ENCODE results near the gene RP9.
"Not testable (repeated sequence)": the region's sequence is repeated elsewhere in the genome, so short reads cannot be mapped to it uniquely, and the experiment has no call there.

RP9 gene

DNA sequence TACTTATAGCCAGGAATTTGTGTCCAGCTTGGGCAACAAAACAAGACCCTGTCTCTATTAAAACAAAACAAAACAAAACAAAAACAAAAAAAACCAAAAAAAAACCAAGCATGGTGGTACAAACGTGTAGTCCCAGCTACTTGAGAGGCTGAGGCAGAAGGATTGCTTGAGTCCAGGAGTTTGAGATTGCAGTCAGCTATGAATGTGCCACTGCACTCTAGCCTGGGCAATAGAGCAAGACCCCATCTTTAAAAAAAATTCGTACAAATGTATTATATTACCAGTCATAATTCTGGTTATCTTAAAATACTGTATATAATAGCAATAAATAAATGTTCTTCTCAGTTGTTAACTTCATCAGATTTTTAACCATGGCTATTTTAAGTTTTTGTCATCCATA is 17.9 kb upstream of the RP9 start:
- no peak overlapping the region for H3K4me3 ChIP-seq (ENCODE audit: low read length)
- no peak for TF ChIP-seq ZNF274 (IDR thresholded peaks at IDR 0.05; ENCODE audit: low read depth, low read length)

DNA sequence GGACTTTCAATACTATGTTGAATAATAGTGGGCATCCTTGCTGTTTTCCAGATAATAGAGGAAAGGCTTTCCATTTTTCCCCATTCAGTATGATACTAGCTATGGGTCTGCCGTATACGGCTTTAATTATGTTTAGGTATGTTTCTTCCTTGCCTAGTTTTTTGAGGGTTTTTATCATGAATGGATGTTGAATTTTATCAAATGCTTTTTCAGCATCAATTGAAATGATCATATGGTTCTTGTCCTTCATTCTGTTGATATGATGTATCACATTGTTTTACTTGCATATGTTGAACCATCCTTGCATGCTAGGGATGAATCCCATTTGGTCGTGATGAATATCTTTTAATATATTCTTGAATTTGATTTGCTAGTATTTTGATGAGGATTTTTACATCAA is 9.2 kb upstream of the RP9 start:
- no peak for TF ChIP-seq ZNF274 (IDR thresholded peaks at IDR 0.05; ENCODE audit: low read depth, low read length)
- no peak overlapping the region for H3K4me3 ChIP-seq (ENCODE audit: low read length)

DNA sequence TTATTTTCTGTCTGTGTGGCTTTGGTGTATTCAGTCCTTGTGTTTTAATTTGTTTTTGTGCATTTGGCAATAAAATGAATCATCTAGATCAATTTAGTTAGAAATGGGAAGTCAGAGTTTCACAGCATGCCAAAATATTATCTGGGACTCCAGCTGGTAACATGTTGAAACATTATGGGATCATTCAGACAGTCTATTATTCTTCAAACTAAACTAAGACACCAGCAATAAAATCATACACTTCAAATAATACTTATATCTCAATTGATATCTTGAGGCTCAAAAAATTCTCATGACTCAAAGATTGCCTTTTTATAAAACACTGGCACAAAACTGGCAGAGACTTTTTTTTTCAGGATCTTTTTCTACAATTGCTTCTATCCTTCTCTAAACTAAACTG is 5.8 kb upstream of the RP9 start:
- H3K4me3 ChIP-seq (ENCODE audit: low read length): no peak overlapping the region
- no peak for TF ChIP-seq ZNF274 (IDR thresholded peaks at IDR 0.05; ENCODE audit: low read depth, low read length)

DNA sequence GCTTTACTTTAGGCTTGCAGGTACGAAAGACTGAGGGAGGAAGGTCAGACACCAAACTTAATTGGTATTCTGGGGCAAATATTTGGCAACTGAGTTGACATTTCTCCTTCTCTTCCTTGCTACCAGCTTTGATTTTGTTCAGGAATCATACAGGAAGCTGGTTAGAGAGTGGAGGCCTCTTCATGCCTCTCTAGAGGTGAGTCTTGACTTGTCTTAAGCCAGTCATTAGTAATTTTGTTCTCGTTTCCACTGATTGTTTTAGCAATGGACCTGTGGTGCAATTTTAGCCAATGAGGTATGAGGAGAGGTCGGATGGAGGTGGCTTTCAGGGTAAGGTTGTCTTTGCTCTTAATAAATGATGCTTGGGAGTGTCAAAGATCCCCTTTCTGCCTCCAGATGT is 2.4 kb upstream of the RP9 start:
- TF ChIP-seq ZNF274 (IDR thresholded peaks at IDR 0.05; ENCODE audit: low read depth, low read length): no peak
- no peak overlapping the region for H3K4me3 ChIP-seq (ENCODE audit: low read length)

DNA sequence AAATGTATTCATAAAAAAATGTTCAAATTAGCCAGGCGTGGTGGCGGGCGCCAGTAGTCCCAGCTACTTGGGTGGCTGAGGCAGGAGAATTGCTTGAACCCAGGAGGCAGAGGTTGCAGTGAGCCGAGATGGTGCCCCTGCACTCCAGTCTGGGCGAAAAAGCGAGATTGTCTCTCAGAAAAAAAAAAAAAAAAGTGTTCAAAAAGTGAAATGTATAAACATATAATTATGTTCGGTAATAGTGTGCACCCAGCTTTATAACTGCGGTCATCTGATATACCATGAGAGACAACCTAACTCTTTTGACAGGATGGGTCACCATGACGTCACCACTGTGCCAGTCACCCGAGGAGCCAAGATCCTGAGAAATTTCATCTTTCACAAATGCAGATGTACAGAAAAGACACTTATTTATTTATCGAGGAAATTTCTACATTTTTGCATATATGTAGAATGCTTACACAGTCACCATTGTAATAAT is 594 bp upstream of the RP9 start:
- TF ChIP-seq ZNF274 (IDR thresholded peaks at IDR 0.05; ENCODE audit: low read depth, low read length): no peak
- H3K4me3 ChIP-seq (ENCODE audit: low read length): peak overlapping the region; percentile 40; the same call in 1 of the 2 replicates

DNA sequence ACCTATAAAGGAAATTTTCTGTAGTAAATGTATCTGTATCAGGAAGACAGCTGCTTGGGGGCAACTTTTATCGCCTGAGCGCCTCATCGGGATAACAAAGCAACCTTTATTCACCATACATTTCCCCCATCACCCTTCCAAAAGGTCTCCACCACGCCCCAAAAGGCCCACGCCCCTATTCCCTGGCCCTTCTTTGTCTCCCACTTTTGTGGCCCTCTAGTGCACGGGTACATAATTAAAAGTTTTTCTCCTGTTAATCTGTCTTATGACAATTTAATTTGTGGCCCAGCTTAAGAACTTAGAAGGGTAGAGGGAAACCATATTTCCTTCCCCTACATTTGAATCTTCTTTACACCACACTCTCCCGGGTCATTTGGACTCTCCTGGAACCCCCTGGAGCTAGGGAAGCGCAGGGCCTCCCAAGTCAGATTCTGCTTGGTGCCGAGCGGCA is 625 bp downstream of the RP9 start:
- no peak for TF ChIP-seq ZNF274 (IDR thresholded peaks at IDR 0.05; ENCODE audit: low read depth, low read length)
- peak overlapping the region; percentile 97 for H3K4me3 ChIP-seq (ENCODE audit: low read length)

DNA sequence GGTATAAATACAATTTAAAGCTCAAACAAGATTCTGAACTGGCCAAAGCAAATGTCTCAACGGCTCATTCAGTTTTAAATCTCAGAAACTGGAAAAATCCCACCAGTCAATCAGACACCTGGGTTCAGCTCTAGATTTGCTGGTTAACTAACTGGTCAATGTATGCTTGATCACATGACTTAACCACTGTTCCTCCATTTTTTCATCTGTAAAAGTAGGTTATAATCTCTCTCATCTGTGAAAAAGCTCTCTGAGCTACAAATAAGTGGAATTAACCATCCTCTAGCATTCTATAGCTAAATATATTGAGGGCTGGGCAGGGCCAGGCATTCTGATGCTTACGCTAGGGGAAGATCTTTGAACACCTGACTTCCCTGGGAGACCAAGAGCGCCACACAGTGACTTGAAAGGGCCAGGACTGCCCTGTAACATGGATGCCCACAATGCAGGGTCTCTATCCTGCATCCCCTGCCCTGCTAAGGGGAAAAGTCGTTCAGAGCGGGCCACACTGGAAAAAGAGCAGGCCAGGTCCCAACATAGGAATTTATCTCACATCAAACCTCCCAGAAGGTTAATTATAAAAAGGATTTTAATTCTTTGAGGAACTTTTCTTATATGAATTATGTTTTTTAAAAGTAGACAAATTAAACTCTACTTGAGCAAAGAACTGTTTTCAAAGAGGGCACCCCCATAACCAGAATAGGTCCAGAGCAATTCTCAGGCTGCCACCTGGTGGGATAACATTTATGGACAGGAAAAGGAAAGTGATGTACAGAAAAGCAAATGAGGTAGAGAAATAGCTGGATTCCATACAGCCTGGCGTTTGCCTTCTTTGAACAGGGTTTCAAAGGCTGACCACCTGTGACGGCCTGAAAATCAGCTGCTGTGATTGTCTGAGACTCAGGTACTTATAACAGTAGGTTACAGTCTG is 1.8 kb downstream of the RP9 start:
- TF ChIP-seq ZNF274 (IDR thresholded peaks at IDR 0.05; ENCODE audit: low read depth, low read length): no peak
- H3K4me3 ChIP-seq (ENCODE audit: low read length): peak overlapping the region; percentile 97

DNA sequence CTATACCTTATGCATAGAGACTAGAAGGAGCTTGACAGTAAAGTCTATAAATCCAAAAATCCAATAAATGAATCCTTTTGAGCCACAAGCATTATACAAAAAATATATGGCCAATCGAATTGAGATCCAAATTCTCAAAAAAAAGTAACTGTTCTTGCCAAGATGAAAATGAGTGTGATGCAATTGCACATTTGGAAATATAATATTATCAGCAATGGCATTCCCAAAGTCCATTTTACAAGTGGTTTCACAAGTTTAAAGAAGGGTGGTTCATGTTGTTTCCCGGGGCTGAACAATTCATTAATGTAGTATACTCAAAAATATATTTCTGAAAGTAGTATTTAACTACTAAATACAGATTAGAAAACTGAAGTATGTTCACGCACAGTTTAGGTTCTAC is 7.3 kb downstream of the RP9 start:
- TF ChIP-seq ZNF274 (IDR thresholded peaks at IDR 0.05; ENCODE audit: low read depth, low read length): no peak

DNA sequence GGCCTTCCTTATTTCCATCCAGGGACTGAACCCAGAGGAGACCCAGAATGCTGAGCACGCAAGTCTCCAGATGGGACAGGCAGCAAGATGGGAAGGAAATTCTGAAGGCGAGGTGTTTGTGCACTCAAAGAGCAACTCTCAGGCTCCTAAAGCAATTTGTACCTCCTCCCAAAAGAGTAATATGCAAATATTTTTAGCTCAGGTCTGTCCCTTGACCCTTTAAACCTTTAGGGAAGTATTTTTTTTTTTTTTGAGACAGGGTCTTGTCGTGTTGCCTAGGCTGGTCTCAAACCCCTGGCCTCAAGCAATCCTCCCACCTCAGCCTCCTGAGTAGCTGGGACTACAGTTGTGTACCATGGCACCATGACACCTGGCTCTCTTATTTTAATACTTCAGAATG is 8.4 kb downstream of the RP9 start:
- TF ChIP-seq ZNF274 (IDR thresholded peaks at IDR 0.05; ENCODE audit: low read depth, low read length): no peak

More for the DNA sequence above, 7.3 kb downstream of the RP9 start:
- no peak overlapping the region for H3K4me3 ChIP-seq (ENCODE audit: low read length)

DNA sequence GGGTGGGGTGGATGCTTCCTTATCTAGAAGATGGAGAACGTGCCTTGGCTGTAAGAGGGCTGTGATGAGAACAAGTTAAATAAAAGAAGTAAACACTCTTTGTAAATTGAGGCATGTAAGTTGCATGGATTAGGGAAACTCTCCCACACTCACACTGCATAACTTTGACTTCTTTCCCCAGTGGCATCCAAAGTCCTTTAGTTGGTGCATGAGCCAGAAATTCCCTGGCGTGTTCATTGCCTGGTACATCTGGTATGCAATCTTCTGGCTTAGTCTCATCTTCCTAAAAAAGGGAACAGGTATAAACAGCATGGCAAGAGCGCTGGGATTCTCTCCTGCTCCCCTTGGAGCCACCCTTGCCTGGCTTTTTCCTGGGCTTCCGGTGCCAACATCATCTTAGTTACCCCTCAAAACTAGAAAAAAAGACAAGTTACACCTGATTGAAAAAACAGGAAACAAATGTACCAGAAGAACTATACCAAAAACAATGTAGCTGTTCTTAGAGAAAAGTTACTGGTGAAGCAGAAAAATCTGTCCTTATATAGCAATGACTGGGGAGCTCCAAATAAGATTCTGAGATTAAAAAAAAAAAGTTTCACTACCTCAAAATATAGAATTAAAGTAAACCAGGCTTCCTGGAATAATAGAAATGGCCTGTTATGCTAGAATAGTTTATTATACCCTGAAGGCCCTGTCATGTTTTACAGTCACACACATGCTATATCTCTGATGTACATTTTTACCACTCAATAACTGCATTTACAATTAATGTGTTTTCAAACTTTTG is 9.9 kb downstream of the RP9 start:
- no peak overlapping the region for H3K4me3 ChIP-seq (ENCODE audit: low read length)
- TF ChIP-seq ZNF274 (IDR thresholded peaks at IDR 0.05; ENCODE audit: low read depth, low read length): no peak

More for the DNA sequence above, 8.4 kb downstream of the RP9 start:
- H3K4me3 ChIP-seq (ENCODE audit: low read length): no peak overlapping the region

DNA sequence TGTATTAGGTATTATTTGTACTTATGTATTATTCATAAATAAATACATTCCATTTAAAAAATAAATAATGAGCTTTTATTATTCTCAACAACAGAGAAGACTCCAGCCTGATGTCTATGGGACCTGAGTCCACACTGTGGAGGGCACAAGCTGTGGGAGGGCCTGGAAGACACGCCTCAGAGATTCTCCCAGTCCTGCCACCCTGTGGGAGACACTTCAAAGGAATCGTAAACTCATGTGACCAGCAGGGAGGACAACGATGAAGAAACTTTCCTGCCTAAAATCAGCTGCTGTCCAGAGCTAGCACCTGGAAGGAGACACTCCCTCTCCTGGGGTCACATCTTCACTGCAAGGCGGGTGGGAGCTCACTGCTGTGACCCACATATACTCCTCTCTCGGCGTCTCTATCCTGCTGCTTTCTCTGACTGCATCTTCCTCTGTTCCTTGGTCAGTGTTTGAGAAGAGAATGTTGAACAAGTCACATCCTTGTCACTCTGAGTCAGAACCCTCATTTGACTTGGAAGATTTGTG is 14.4 kb downstream of the RP9 start:
- H3K4me3 ChIP-seq (ENCODE audit: low read length): not testable (repeated sequence)

DNA sequence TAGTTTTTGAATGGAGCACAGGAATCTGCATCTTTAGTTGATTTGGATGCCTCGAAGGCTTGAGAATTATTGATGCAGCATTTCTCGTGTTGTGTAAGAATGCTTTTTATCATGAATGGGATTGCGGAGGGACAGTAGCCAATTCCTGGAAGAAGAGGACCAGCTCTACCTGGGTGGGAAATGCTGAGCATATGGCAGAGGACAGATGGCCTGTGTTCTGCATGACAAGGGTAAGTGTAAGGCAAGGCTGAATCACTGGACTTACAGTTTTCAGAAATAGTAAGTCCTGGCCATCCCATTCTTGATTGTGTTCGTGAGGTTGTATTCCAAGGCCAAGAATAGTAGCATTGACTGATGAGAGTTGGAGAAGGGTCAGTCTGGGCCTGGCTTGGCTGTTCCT is 15.9 kb downstream of the RP9 start:
- no peak overlapping the region for H3K4me3 ChIP-seq (ENCODE audit: low read length)
- TF ChIP-seq ZNF274 (IDR thresholded peaks at IDR 0.05; ENCODE audit: low read depth, low read length): no peak

DNA sequence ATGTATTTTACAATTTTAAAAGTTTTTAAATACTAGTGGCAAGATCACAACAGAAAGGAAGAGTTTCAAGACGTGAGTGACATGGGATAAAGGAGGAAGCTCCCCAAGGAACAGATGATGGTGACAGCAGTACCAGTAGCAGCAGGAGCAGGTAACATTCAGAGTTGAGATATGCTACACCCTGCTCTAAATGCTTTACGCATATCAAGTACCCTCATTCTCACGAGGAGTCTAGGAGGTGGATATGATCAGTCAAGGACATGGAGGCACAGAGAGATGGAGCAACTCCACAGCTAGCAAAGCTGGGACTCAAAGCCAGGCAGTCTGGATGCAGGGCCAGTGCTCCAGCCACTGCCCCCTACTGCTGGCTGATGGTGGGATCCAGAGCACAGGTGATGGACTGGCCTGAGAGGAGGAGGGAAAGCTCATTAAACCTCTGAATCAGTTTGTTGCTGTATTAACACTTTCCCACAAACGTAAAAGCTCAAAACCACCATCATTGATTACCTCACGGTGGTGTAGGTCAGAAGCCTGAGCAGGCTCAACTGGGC is 17.5 kb downstream of the RP9 start:
- no peak overlapping the region for H3K4me3 ChIP-seq (ENCODE audit: low read length)
- no peak for TF ChIP-seq ZNF274 (IDR thresholded peaks at IDR 0.05; ENCODE audit: low read depth, low read length)

DNA sequence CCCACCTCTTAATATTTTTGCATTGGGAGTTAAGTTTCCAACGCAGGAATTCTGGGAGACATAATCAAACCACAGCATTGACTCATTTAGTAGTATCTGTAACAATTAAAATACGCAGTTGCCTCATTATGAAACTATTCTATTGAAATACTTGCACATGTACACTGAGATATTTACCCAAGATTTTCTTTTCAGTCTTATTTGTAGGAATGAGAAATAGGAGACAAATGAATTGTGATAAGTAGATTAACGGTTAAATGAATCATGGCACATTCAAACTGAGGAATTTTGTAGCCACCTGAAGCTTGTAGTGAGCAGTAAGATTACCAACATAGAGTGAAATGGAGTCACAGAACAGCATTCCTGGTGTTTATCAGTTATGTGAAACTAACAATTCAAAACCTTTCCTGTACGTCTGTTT is 18.1 kb downstream of the RP9 start:
- no peak for TF ChIP-seq ZNF274 (IDR thresholded peaks at IDR 0.05; ENCODE audit: low read depth, low read length)
- no peak overlapping the region for H3K4me3 ChIP-seq (ENCODE audit: low read length)

Data from GM08714 (cell line).